GM19351 (cell line): ENCODE results near the gene HPCA.
"Not testable (repeated sequence)": the region's sequence is repeated elsewhere in the genome, so short reads cannot be mapped to it uniquely, and the experiment has no call there.

Experiments
- ATAC-seq: cut with Tn5 transposase; IDR thresholded peaks from one replicate; pipeline ENCODE4 v1.9.1; 2021; ENCODE audit warnings: mild to moderate bottlenecking, moderate library complexity; ENCODE audit not compliant: unreplicated experiment

The HPCA gene

DNA sequence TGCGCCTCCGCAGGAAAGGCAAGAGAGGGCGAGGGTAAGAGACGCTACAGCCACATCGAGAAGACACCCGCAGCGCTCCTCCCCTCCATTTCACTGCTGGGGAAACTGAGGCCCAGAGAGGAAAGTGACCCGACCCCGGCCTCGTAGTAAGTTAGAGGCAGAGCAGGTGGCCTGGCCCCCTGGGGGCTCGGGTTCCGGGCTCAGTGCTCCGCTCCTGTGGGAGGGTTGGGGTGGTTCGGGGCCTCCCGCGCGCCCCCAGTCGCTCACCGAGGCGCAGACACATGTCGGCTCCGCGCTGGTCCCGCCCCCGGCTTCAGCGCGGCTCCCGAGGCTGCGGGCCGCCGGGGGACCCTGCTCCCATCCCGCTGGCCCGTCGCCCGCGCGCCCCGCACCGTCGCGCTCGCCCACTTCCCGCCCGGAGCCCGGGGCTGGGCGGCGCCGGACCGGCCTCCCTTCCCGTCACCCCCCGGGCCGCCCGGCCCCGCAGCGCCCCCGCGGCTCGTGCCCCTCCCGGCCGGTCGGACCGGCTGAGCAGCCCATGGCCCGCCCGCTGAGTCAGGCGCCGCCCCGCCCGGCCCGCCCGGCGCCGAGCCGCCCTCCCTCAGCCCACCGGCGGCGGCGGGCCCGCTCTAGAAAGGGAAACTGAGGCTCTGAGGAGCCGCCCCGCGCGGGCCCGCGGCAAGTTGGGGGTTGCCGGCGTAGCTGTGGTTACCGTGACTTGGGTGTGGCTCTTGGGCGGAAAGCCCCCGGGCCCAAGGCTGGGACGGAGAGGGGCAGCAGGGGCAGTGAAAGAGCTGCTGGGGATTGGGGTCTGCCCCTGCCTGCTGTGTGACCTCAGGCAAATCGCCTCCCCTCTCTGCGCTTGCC, 14.9 kb downstream of the HPCA start, which contains the start of gene TMEM54:
TMEM54 (minus strand) TSS at position 434 of the 867 bp plus-strand sequence; CDS start at position 283, 151 bp downstream.
- no peak for ATAC-seq

DNA sequence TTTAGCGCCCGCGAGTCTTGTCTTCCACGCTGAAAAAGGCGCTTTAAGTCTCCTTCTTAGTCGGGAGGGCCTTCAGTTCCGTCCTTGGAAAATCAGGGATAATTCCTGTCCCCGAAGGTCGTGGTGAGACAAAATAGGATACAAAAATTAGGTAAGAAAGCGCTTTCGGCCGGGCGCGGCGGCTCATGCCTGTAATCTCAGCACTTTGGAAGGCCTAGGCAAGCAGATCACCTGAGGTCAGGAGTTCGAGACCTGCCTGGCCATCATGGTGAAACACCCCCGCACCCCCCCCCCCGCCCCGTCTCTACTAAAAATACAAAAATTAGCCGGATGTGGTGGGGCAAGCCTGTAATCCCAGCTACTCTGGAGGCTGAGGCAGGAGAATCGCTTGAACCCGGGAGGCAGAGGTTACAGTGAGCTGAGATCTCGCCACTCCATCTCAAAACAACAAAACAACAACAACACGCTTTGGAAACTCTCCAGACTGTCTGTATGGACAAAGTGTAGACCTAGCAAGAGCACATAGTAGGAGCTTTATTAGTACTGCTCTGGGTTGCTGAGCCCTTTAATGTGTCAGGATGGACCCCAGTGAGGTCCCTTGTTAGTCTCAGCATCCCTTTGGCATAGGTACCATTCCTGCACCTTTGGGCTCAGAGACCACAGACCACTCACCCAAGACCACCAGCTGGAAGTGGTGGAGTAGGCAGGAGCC, 15.7 kb downstream of the HPCA start:
- ATAC-seq = no peak

DNA sequence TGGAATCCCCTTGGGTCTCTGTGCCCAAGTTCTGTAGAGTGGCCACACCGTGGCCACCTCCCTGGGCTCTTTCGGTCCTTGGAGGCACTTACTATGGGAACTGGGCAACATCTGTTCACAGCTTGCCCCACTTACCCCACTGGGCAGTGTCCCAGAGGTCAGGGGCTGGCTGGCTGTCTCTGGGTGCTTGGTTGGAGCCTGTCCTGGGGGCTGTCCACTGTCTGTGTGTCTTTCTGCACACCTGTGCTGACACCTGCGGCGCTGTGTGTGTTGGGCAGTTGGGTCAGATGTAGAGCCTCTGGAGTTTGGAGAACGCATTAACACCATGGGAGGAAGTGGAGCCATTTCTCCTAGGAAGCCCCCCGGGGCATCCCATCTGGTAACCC, 16.2 kb downstream of the HPCA start:
- no peak for ATAC-seq

- ATAC-seq = no peak
Measured at GRCh38 chr1:32903991-32904785, 17.9 kb downstream of the HPCA start.

GRCh38 chr1:32904797-32905196, 18.5 kb downstream of the HPCA start:
- no peak for ATAC-seq

DNA sequence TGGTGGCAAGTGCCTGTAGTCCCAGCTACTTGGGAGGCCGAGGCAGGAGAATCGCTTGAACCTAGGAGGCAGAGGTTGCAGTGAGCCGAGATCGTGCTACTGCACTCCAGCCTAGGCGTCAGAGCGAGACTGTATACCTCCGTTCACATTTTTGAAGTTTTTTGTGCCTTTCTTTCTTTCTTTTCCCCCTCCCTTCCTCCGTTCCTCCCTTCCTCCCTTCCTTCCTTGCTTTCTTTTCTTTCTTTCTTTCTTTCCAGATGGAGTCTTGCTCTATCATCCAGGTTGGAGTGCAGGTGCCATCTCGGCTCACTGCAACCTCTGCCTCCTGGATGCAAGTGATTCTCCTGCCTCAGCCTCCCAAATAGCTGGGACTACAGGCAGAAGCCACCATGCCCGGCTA, 19.3 kb downstream of the HPCA start:
- ATAC-seq = not testable (repeated sequence)

DNA sequence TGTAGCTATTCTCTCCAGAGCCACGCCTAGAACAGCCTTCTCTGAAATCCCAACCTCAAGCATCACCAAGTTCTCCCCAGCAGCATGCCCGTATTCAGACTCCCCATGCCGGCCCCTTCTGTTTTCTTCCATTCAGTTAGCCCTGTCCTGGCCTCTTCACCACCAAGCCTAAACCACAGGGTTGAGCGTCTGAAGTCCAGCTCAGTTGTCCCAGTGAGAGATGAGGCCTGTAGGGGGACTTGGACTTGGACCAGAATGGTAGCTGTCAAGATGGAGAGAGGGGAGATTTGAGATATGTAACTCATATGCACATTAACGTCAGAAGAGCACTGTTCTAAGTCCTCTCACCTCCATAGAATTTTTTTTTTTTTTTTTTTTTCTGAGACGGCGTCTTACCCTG, 20.4 kb downstream of the HPCA start:
- ATAC-seq = no peak

- ATAC-seq = no peak
Measured at GRCh38 chr1:32907435-32907834, 21.1 kb downstream of the HPCA start.

GRCh38 chr1:32910319-32910718, 24.0 kb downstream of the HPCA start:
- ATAC-seq = no peak

- ATAC-seq = no peak
Measured at GRCh38 chr1:32915766-32916706, 29.7 kb downstream of the HPCA start.

GRCh38 chr1:32917521-32917920, 31.2 kb downstream of the HPCA start:
- no peak for ATAC-seq

DNA sequence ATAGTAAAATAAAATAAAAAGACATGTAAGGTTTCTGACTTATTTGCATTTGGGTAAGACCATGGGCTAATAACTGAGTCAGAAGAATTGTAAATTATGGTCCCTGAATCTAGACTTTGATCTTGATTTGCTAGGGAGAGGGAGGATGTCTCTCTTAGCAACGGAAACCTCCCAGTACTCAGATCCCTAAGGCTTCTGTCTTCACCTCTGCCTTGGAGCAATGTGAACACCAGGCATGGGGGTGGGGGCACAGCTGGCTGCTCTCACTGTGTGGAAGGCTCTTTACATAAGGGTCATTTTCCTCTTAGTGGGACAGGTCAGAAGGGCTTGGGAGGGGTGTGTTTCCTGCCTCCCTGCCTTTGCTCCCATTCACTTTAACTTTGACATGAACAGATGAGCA, 31.9 kb downstream of the HPCA start:
- no peak for ATAC-seq

DNA sequence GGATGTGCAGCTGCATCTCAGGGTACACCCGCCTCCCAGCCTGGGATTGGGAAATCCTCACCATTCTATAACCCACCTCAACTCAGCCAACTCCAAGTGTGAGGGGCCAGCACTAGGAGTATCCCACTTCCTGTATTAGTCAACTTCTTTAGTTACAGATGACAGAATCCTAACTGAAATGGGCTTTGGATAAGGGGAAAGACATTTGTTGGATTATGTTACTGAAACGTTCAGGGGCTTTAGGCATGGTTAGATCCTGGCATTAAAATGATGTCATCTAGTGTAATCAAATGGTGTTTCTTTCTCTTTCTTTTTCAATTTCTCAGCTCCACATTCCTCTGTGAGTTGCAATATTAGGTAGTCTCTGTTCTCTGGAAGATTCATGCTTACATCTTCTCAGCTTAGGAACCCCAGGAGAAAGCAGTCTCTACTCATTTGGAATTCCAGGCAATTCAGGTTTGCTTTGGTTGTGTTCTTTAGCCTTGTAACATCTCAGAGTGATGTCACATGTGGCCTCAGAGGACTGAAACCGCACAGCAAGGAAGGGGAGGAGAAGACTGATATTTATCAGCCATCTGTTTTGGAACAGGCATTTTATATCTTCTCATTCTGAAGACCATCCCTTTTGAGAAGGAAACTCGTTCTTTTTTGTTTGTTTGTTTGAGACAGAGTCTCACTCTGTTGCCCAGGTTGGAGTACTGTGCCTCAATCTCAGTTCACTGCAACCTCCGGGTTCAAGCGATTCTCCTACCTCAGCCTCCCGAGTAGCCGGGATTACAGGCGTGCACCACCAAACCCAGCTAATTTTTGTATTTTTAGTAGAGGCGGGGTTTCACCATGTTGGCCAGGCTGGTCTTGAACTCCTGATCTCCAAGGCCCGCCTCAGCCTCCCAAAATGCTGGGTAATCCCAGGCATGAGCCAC, 33.8 kb downstream of the HPCA start:
- ATAC-seq = no peak

DNA sequence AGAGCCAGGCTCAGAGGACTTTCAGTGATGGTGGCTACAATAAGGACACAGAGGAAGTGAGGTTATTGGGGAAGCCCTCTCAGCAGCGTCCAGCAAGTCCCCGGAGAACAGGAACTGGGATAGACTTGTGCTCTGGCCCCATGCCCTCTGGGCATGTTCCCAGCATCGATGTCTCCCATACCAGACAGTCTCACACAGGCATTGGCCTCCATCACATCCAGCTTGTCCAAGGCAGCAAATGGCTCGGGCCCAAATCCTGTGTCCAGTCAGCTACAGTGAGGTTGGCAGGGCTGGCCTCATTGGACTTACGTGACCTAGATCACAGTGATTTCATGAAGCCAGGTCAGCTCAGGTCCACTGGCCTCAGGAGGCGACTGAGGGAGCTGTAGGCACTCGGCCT, 34.5 kb downstream of the HPCA start:
- ATAC-seq = no peak

GRCh38 chr1:32924881-32925344, 38.6 kb downstream of the HPCA start:
- ATAC-seq = no peak

GRCh38 chr1:32925403-32926162, 39.3 kb downstream of the HPCA start:
- ATAC-seq = no peak

- no peak for ATAC-seq
Measured at GRCh38 chr1:32926562-32926961, 40.3 kb downstream of the HPCA start.

DNA sequence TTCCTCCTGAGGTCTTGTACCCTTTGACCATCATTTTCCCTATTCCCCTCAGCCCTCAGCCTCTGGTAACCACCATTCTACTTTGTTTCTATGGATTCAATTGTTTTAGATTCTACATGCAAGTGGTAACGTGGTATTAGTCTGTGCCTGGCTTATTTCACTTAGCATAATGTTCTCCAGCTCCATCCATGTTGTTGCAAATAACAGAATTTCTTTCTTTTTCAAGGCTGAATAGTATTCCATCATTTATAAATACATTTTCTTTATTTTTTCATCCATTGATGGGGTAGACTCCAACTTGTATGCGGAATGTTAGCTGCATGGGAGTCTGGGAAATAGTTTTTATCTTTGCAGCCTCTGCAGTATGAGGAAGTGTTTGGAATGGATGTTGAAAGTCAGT, 41.1 kb downstream of the HPCA start:
- ATAC-seq = no peak
